ENCODE data around the gene OXTR. TPM values are rescaled to one million over a fixed set of nuclear protein-coding genes. Genes with fewer than 3 reads are reported as not detected.

The OXTR gene
- total and polyA plus RNA-seq, 8 donors: 0.05 to 2.4 (median 0.24) TPM

- Histone ChIP-seq H3K27ac (no peak overlapping the region), H3K27me3 (peaks cover 0 to 1% (median 0%) of the 10 kb centered on the region in 4 donors), H3K9me3 (no peaks in the 10 kb centered on the region), H3K4me3 (no peak overlapping the region), H3K4me1 (no peaks in the 10 kb centered on the region), H3K36me3 (no peaks in the 10 kb centered on the region)
- 60 to 69% methylated on average over 5 of the region's 5 CpGs for WGBS, 2 donors
- no peak for TF ChIP-seq CTCF (IDR thresholded peaks at IDR 0.05)
- no peak for DNase-seq
- intact Hi-C loops (cut with DNase I): no loop called here
- ATAC-seq: no peak
- no peak for FAIRE-seq
Measured at GRCh38 chr3:8777201-8777977, 8.0 kb upstream of the OXTR start.

GRCh38 chr3:8776406-8776805 is 7.0 kb upstream of the OXTR start:
- intact Hi-C loops (cut with DNase I): no loop called here
- no peaks in the 10 kb centered on the region for H3K4me1 ChIP-seq
- WGBS, 2 donors: 38 to 42% methylated on average over 4 of the region's 4 CpGs
- ATAC-seq: no peak
- no peak overlapping the region for H3K4me3 ChIP-seq
- no peak for TF ChIP-seq CTCF (IDR thresholded peaks at IDR 0.05)
- no peaks in the 10 kb centered on the region for H3K36me3 ChIP-seq
- H3K27me3 ChIP-seq: peaks cover 0 to 5% (median 0%) of the 10 kb centered on the region in 4 donors
- no peak for DNase-seq
- H3K27ac ChIP-seq: no peak overlapping the region
- FAIRE-seq: no peak
- no peaks in the 10 kb centered on the region for H3K9me3 ChIP-seq

DNA sequence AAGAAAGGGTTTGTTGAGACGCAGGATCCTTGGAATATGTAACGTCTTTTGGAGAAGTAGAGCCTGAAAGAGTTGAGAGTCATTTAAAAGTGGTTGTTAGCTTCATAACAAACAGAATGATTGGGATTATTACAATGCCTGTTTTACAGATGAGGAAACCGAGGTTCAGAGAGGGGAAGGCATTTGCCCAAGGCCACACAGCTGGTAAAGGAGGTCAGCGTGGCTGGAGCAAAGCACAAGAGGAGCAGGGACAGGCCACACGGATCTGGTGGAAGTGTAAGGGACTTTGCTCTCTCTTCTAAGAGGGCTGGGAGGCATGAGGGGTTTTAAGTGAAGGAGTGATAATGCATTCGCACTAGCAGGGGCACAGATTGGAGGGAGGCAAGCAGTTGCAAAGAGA is 6.2 kb upstream of the OXTR start:
- intact Hi-C loops (cut with DNase I): no loop called here
- H3K27ac ChIP-seq: no peak overlapping the region
- WGBS, 2 donors: 62 to 80% methylated on average over 6 of the region's 6 CpGs

DNA sequence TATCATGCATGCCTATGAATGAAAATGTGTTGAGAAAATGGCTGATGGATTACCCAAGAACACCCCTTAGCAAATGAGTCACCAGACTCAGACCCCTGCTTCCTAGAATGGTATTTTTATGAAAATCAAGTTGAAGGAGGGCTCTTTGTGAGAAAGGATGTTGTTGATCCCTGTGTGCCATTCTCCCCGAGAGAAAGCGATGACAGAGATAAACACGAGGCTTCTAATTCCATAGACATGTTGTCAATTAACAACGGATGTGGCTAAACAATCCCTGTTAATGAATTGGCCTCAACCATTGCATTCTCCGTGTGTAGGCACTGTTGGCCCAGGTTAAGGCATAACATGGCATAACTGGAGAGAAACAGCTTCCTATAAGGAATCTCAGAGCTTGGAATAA is 5.8 kb upstream of the OXTR start:
- no peak overlapping the region for H3K27ac ChIP-seq
- no peak for ATAC-seq
- WGBS, 2 donors: 54 to 70% methylated on average over 5 of the region's 5 CpGs
- H3K27me3 ChIP-seq: peaks cover 0 to 7% (median 0%) of the 10 kb centered on the region in 4 donors
- no peaks in the 10 kb centered on the region for H3K4me1 ChIP-seq
- H3K36me3 ChIP-seq: no peaks in the 10 kb centered on the region
- no peak overlapping the region for H3K4me3 ChIP-seq
- no peaks in the 10 kb centered on the region for H3K9me3 ChIP-seq
- no peak for FAIRE-seq
- intact Hi-C loops (cut with DNase I): no loop called here
- no peak for DNase-seq
- no peak for TF ChIP-seq CTCF (IDR thresholded peaks at IDR 0.05)

More for the DNA sequence above, 6.2 kb upstream of the OXTR start:
- Histone ChIP-seq H3K4me3 (no peak overlapping the region), H3K36me3 (no peaks in the 10 kb centered on the region), H3K4me1 (no peaks in the 10 kb centered on the region), H3K9me3 (no peaks in the 10 kb centered on the region), H3K27me3 (peaks cover 0 to 5% (median 0%) of the 10 kb centered on the region in 4 donors)
- DNase-seq (no peak), FAIRE-seq (no peak), ATAC-seq (no peak)
- TF ChIP-seq CTCF (IDR thresholded peaks at IDR 0.05): no peak

GRCh38 chr3:8773941-8774542 is 4.6 kb upstream of the OXTR start:
- Histone ChIP-seq H3K9me3 (no peaks in the 10 kb centered on the region), H3K4me1 (peaks cover 0 to 2% (median 0%) of the 10 kb centered on the region in 3 donors), H3K27ac (no peak overlapping the region), H3K36me3 (no peaks in the 10 kb centered on the region), H3K4me3 (no peak overlapping the region), H3K27me3 (peaks cover 0 to 13% (median 0%) of the 10 kb centered on the region in 4 donors)
- WGBS, 2 donors: 70 to 80% methylated on average over 5 of the region's 5 CpGs
- TF ChIP-seq CTCF (IDR thresholded peaks at IDR 0.05): no peak
- ATAC-seq (no peak), DNase-seq (no peak), FAIRE-seq (no peak)
- intact Hi-C loops (cut with DNase I): no loop called here
